Loucy (cell line): ENCODE measurements around the gene ARHGAP28.

Source experiments
- H2AFZ ChIP-seq: fragments of 200-600 bp; sonication (generic); 2 replicates; pipeline ENCODE4 v1.6.0; 2016; ENCODE audit warnings: antibody characterized with exemption, mild to moderate bottlenecking, low read length, moderate library complexity
- H3F3A ChIP-seq: fragments of 200-600 bp; 2 replicates; pipeline ENCODE4 v1.6.0; 2016; ENCODE audit warnings: antibody characterized with exemption, low read depth, mild to moderate bottlenecking
- H3K27me3 ChIP-seq: fragments of 200-600 bp; sonication (generic); 2 replicates; pipeline ENCODE4 v1.6.1; 2014; ENCODE audit warnings: low read length, mild to moderate bottlenecking; ENCODE audit not compliant: insufficient read depth, poor library complexity, severe bottlenecking
- H3K36me3 ChIP-seq: fragments of 200-600 bp; sonication (generic); 2 replicates; pipeline ENCODE4 v1.6.1; 2016; ENCODE audit warnings: low read length; ENCODE audit not compliant: insufficient read depth
- H3K4me1 ChIP-seq: fragments of 200-600 bp; sonication (generic); 2 replicates; pipeline ENCODE4 v1.5.1; 2014; ENCODE audit warnings: low read length, mild to moderate bottlenecking; ENCODE audit not compliant: insufficient read depth, poor library complexity, severe bottlenecking
- H3K4me2 ChIP-seq: fragments of 200-600 bp; sonication (generic); 2 replicates; pipeline ENCODE4 v1.6.0; 2014; ENCODE audit warnings: antibody characterized with exemption, low read length, low read depth, mild to moderate bottlenecking; ENCODE audit not compliant: poor library complexity, severe bottlenecking
- H3K4me3 ChIP-seq: fragments of 200-600 bp; sonication (generic); 2 replicates; pipeline ENCODE4 v1.5.1; 2014; ENCODE audit warnings: low read length, mild to moderate bottlenecking, mixed read lengths; ENCODE audit not compliant: poor library complexity, severe bottlenecking
- H3K79me2 ChIP-seq: fragments of 200-600 bp; sonication (generic); 2 replicates; pipeline ENCODE4 v1.6.1; 2014; ENCODE audit warnings: low read length; ENCODE audit not compliant: insufficient read depth
- H3K9ac ChIP-seq: fragments of 200-600 bp; sonication (generic); 2 replicates; pipeline ENCODE4 v1.6.0; 2014; ENCODE audit warnings: mild to moderate bottlenecking, low read depth, low read length, moderate library complexity; ENCODE audit not compliant: poor library complexity, severe bottlenecking
- H3K9me2 ChIP-seq: fragments of 200-600 bp; sonication (generic); replicated peaks from 2 replicates; pipeline ENCODE4 v1.6.1; 2016; ENCODE audit warnings: low read depth, low read length, mixed read lengths
- H3K9me3 ChIP-seq: fragments of 200-600 bp; sonication (generic); 2 replicates; pipeline ENCODE4 v1.6.1; 2014; ENCODE audit warnings: mild to moderate bottlenecking, antibody characterized with exemption, low read length, low read depth; ENCODE audit not compliant: insufficient read depth
- H4K20me1 ChIP-seq: fragments of 200-600 bp; sonication (generic); 2 replicates; pipeline ENCODE4 v1.6.0; 2014; ENCODE audit warnings: antibody characterized with exemption, low read length, mild to moderate bottlenecking; ENCODE audit not compliant: insufficient read depth, poor library complexity, severe bottlenecking
- CTCF ChIP-seq: fragments of 200-600 bp; sonication (generic); conservative IDR thresholded peaks from 2 replicates; pipeline ENCODE4 v1.5.1; 2014; ENCODE audit warnings: mild to moderate bottlenecking, antibody characterized with exemption, low read length
- EZH2phosphoT487 ChIP-seq: fragments of 200-600 bp; IDR thresholded peaks from 2 replicates; pipeline ENCODE4 v1.6.1; 2018; ENCODE audit warnings: antibody characterized with exemption, mild to moderate bottlenecking, moderate library complexity, borderline replicate concordance

The ARHGAP28 gene

GRCh38 chr18:6728331-6728730, 1.2 kb upstream of the ARHGAP28 start:
- no peaks in the 10 kb centered on the region for H4K20me1 ChIP-seq
- no peaks in the 10 kb centered on the region for H3K79me2 ChIP-seq
- no peak overlapping the region for H3K4me3 ChIP-seq
- no peak for TF ChIP-seq CTCF
- no peak for TF ChIP-seq EZH2phosphoT487
- no peaks in the 10 kb centered on the region for H3K9me3 ChIP-seq
- H3K36me3 ChIP-seq: no peaks in the 10 kb centered on the region
- H3K4me1 ChIP-seq: no peaks in the 10 kb centered on the region
- H3K9me2 ChIP-seq: no peaks in the 10 kb centered on the region
- H3K4me2 ChIP-seq: no peak overlapping the region
- H3K9ac ChIP-seq: no peak overlapping the region
- H3K27me3 ChIP-seq: no peaks in the 10 kb centered on the region
- H3F3A ChIP-seq: no peaks in the 10 kb centered on the region
- H2AFZ ChIP-seq: no peak overlapping the region

- no peak overlapping the region for H3K4me3 ChIP-seq
- H2AFZ ChIP-seq: no peak overlapping the region
- no peaks in the 10 kb centered on the region for H3K9me2 ChIP-seq
- H3K27me3 ChIP-seq: no peaks in the 10 kb centered on the region
- H3K79me2 ChIP-seq: no peaks in the 10 kb centered on the region
- H3K4me2 ChIP-seq: no peak overlapping the region
- H3K4me1 ChIP-seq: no peaks in the 10 kb centered on the region
- no peaks in the 10 kb centered on the region for H3K36me3 ChIP-seq
- H4K20me1 ChIP-seq: no peaks in the 10 kb centered on the region
- H3K9me3 ChIP-seq: no peaks in the 10 kb centered on the region
- no peaks in the 10 kb centered on the region for H3F3A ChIP-seq
- TF ChIP-seq CTCF: no peak
- TF ChIP-seq EZH2phosphoT487: no peak
- H3K9ac ChIP-seq: no peak overlapping the region
These were observed 688 bp upstream of the ARHGAP28 start for GRCh38 chr18:6728809-6729246.

GRCh38 chr18:6730416-6731221, 1.1 kb downstream of the ARHGAP28 start:
- TF ChIP-seq EZH2phosphoT487: no peak
- TF ChIP-seq CTCF: no peak
- H3K36me3 ChIP-seq: no peaks in the 10 kb centered on the region
- no peaks in the 10 kb centered on the region for H3K79me2 ChIP-seq
- no peak overlapping the region for H2AFZ ChIP-seq
- no peak overlapping the region for H3K4me2 ChIP-seq
- no peaks in the 10 kb centered on the region for H3K9me3 ChIP-seq
- no peak overlapping the region for H3K4me3 ChIP-seq
- no peaks in the 10 kb centered on the region for H4K20me1 ChIP-seq
- no peaks in the 10 kb centered on the region for H3K4me1 ChIP-seq
- no peaks in the 10 kb centered on the region for H3K9me2 ChIP-seq
- no peaks in the 10 kb centered on the region for H3F3A ChIP-seq
- H3K9ac ChIP-seq: no peak overlapping the region
- H3K27me3 ChIP-seq: no peaks in the 10 kb centered on the region
